NB4 (cell line): ENCODE results near the gene SEC16A.

Experiments used
- DNase-seq: peaks from one replicate; pipeline ENCODE4 v3.0.0; 2010; ENCODE audit warnings: low read depth
- H3K4me3 ChIP-seq: one replicate; pipeline ENCODE4 v1.5.1; 2011; ENCODE audit warnings: mild to moderate bottlenecking, low read depth, low read length, moderate library complexity
- MYC ChIP-seq: IDR thresholded peaks from 2 replicates; pipeline ENCODE4 v1.6.1; 2011; ENCODE audit warnings: low read depth, low read length
- POLR2A ChIP-seq: IDR thresholded peaks from 2 replicates; pipeline ENCODE4 v1.6.1; 2011; ENCODE audit warnings: mild to moderate bottlenecking; ENCODE audit not compliant: insufficient read length; ENCODE audit errors: extremely low read depth
- TF ChIP-seq, protein P1 (sequence below): IDR thresholded peaks from 2 replicates; pipeline ENCODE4 v1.6.1; 2011; ENCODE audit warnings: low read depth, low read length
- TF ChIP-seq, protein P2 (sequence below): IDR thresholded peaks from one replicate; pipeline ENCODE4 v1.5.1; 2012; ENCODE audit warnings: low read depth, low read length

Gene SEC16A

DNA sequence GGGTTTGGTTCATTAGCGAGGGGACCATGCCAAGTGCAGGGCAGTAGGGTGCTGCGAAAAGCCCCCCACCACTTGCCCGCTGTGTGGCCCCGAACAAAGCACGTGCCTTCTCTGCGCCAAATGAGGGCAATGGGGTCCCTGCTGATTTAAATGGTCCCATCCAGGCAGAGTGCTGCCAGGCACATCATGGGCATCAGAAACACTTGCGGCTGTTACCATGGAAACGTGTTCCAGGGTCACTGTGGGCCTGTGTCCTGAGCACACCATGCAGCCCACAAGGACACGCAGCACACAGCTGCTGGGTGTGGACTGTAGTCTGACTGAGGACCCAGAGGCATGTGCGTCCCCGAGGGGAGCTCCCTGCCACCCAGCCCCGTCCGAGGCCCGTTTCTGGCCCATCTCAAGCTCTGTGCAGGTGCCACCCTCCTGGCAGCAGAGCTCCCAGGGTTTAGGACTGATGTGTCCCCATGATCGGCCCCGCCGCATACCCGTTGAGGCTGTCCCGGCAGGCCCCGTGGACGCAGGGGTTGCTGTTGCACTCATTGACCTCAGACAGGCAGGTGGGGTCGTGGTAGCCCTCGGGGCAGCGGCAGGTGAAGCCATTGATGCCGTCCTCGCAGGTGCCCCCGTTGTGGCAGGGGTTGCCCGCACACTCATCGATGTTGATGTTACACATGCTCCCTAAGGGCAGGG is 31.3 kb upstream of the SEC16A start:
- H3K4me3 ChIP-seq = no peak overlapping the region
- TF ChIP-seq, protein P1, sequence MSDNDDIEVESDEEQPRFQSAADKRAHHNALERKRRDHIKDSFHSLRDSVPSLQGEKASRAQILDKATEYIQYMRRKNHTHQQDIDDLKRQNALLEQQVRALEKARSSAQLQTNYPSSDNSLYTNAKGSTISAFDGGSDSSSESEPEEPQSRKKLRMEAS = no peak
- TF ChIP-seq MYC (no peak), POLR2A (no peak)
- TF ChIP-seq, protein P2, sequence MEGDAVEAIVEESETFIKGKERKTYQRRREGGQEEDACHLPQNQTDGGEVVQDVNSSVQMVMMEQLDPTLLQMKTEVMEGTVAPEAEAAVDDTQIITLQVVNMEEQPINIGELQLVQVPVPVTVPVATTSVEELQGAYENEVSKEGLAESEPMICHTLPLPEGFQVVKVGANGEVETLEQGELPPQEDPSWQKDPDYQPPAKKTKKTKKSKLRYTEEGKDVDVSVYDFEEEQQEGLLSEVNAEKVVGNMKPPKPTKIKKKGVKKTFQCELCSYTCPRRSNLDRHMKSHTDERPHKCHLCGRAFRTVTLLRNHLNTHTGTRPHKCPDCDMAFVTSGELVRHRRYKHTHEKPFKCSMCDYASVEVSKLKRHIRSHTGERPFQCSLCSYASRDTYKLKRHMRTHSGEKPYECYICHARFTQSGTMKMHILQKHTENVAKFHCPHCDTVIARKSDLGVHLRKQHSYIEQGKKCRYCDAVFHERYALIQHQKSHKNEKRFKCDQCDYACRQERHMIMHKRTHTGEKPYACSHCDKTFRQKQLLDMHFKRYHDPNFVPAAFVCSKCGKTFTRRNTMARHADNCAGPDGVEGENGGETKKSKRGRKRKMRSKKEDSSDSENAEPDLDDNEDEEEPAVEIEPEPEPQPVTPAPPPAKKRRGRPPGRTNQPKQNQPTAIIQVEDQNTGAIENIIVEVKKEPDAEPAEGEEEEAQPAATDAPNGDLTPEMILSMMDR = no peak
- no peak for DNase-seq

DNA sequence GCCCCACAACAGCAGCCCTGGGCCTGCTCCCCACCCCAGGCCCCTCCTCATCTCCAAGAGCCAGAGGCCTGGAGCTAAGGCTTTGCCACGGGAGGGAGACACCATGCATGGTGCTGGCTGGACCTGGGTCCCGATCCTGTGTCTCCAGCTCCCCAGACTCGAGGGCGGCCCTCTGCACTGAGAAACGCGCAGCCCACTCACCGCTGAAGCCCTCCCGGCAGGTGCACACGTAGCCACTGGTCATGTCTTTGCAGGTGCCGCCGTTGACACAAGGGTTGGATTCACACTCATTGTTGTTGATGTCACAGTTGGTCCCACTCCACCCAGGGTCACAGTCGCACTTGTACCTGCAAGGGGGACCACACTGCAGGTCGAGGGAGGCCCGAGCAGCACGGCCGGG is 30.4 kb upstream of the SEC16A start:
- TF ChIP-seq, protein P2 = no peak
- no peak for TF ChIP-seq POLR2A
- TF ChIP-seq MYC = no peak
- TF ChIP-seq, protein P1 = no peak
- no peak for DNase-seq
- H3K4me3 ChIP-seq = no peak overlapping the region

DNA sequence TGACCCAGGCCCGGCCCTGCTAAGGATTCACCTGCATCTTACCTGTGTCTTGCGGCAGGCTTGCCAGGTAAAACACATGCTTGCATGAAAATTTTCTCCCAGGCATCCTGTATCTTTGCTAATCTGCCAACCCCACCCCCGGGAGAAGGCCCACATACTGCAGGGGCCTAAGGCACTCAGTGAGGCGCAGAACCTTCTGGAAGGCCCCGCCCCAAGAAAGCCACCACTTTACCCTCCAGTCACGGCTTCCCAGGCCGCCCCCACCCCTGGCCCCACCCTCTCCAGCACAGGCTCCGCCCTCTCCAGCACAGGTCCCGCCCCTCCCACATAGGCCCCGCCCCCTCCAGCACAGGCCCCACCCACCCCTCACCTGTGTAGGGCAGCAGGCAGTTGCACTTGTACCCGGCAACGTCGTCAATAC is 29.8 kb upstream of the SEC16A start:
- TF ChIP-seq POLR2A (no peak), MYC (no peak)
- TF ChIP-seq, protein P2 = no peak
- TF ChIP-seq, protein P1 = no peak
- H3K4me3 ChIP-seq = no peak overlapping the region
- no peak for DNase-seq

DNA sequence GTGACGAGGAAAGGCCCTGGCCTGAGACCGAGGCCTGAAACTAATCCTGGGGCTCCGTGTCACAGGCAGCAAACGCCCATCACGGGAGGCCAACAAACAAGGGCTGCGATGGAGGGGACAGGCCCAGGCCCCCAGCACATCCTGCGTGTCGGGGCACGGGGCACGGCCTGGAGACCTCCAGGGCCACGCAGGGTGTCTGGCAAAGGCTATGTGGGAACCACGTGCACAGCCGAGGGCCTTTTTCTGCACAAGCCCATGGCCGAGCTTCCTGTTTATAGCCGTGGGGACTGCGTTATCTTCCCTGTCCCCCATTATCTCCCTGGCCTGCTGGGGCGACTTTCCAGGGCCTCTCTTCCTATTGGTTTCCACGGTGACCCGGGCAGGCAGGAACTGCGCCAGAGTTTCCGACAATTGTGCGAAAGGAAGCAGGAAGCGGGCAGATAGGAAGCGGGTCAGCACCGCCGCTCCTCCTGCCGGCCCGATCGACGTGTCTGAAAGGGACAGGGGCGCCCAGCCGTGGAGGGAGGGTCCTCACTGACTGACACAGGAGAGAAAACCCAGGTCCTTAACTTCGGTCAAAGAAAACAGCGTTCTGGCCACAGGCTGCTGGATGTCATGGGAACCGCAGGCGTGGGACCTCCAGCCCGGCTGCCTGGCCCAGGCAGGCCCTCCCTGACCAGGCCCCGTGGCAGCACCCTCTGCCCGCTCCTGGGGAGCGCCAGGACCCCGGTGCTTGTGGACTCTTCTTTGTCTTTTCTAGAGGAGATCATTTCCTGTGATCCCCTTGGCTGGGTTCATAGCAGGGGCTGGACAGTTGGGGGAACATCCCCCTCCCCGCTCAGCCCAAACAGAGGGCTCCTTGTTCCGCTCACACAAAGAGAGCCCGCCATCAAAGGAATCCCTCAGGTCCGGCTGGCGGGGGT is 29.1 kb upstream of the SEC16A start:
- DNase-seq = no peak
- no peak for TF ChIP-seq POLR2A
- TF ChIP-seq, protein P1 = no peak
- no peak for TF ChIP-seq MYC
- TF ChIP-seq, protein P2 = no peak
- no peak overlapping the region for H3K4me3 ChIP-seq

DNA sequence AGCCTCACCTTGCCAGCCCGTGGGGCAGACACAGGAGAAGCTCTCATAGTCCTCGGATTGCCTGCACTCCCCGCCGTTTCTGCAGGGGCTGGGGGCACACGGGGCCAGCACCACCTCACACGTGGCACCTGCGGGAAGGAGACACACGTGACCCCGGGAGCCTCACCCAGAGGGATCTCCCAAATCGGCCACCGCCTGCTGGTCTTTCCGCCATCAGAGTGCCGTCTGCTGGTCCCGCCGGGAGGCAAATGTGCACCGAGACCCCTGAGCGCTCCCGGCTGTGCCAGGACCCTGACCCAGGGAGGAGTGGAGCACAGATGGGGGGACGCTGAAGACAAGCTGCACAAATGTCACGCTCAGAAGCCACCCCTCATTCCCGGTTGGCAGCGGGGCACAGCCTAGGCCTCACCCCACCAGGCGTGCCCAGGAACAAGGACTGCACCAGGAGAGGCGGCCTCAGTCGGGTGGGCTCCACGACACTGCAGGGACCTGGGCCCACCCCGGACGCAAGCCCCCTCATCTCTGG is 28.4 kb upstream of the SEC16A start:
- DNase-seq = no peak
- TF ChIP-seq, protein P1 = no peak
- TF ChIP-seq, protein P2 = no peak
- TF ChIP-seq POLR2A (no peak), MYC (no peak)
- H3K4me3 ChIP-seq = no peak overlapping the region
